ENCODE data around the gene RNF223. TPM values are rescaled to one million over a fixed set of nuclear protein-coding genes. Genes with fewer than 3 reads are reported as not detected.
A peak's percentile ranks its signal among the peaks of the same experiment; 100 is the strongest.

RNF223 gene
- total and polyA plus RNA-seq, 4 donors, result 0.54 to 2.4 (median 1.4) TPM

DNA sequence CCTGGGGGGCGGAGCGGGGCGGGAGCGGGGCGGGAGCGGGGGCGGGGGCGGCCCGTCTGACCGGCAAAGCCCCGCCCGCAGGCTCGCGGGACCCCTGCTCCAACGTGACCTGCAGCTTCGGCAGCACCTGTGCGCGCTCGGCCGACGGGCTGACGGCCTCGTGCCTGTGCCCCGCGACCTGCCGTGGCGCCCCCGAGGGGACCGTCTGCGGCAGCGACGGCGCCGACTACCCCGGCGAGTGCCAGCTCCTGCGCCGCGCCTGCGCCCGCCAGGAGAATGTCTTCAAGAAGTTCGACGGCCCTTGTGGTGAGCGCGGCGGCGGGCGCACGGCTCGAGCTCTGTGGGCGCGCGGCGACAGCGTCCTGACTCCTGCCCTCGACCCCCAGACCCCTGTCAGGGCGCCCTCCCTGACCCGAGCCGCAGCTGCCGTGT is 33.0 kb downstream of the RNF223 start:
- ATAC-seq (ENCODE audit: insufficient read depth, low FRiP score) (no peak), DNase-seq (no peak)
- peaks cover 0 to 11% (median 6%) of the 10 kb centered on the region in 5 donors for H3K4me1 ChIP-seq (ENCODE audit: control insufficient read depth in 5 of 5, insufficient read depth in 5 of 5, low read length in 5 of 5)
- peaks cover 0 to 34% (median 5%) of the 10 kb centered on the region in 4 donors for H3K36me3 ChIP-seq (ENCODE audit: control insufficient read depth in 4 of 4, insufficient read depth in 4 of 4, low read length in 4 of 4)
- 64 to 67% methylated on average over 37 to 55 of the region's 60 CpGs for WGBS, 2 donors
- H3K4me3 ChIP-seq, result no peak overlapping the region
- H3K27ac ChIP-seq (ENCODE audit: low read depth in 1 of 2, low read length in 1 of 2), result no peak overlapping the region
- peaks cover 0 to 9% (median 6%) of the 10 kb centered on the region in 3 donors for H3K27me3 ChIP-seq (ENCODE audit: control insufficient read depth in 3 of 3, insufficient read depth in 3 of 3, low read length in 2 of 3)
- TF ChIP-seq, protein P1, sequence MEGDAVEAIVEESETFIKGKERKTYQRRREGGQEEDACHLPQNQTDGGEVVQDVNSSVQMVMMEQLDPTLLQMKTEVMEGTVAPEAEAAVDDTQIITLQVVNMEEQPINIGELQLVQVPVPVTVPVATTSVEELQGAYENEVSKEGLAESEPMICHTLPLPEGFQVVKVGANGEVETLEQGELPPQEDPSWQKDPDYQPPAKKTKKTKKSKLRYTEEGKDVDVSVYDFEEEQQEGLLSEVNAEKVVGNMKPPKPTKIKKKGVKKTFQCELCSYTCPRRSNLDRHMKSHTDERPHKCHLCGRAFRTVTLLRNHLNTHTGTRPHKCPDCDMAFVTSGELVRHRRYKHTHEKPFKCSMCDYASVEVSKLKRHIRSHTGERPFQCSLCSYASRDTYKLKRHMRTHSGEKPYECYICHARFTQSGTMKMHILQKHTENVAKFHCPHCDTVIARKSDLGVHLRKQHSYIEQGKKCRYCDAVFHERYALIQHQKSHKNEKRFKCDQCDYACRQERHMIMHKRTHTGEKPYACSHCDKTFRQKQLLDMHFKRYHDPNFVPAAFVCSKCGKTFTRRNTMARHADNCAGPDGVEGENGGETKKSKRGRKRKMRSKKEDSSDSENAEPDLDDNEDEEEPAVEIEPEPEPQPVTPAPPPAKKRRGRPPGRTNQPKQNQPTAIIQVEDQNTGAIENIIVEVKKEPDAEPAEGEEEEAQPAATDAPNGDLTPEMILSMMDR (IDR thresholded peaks at IDR 0.05; ENCODE audit: control extremely low read depth, extremely low read depth), result no peak
- H3K9ac ChIP-seq (ENCODE audit: insufficient read depth in 1 of 2, low read length in 2 of 2), result no peak overlapping the region
- H3K9me3 ChIP-seq (ENCODE audit: control insufficient read depth in 4 of 4, insufficient read depth in 3 of 4, low read length in 3 of 4), result peaks cover 0 to 6% (median 0%) of the 10 kb centered on the region in 4 donors

DNA sequence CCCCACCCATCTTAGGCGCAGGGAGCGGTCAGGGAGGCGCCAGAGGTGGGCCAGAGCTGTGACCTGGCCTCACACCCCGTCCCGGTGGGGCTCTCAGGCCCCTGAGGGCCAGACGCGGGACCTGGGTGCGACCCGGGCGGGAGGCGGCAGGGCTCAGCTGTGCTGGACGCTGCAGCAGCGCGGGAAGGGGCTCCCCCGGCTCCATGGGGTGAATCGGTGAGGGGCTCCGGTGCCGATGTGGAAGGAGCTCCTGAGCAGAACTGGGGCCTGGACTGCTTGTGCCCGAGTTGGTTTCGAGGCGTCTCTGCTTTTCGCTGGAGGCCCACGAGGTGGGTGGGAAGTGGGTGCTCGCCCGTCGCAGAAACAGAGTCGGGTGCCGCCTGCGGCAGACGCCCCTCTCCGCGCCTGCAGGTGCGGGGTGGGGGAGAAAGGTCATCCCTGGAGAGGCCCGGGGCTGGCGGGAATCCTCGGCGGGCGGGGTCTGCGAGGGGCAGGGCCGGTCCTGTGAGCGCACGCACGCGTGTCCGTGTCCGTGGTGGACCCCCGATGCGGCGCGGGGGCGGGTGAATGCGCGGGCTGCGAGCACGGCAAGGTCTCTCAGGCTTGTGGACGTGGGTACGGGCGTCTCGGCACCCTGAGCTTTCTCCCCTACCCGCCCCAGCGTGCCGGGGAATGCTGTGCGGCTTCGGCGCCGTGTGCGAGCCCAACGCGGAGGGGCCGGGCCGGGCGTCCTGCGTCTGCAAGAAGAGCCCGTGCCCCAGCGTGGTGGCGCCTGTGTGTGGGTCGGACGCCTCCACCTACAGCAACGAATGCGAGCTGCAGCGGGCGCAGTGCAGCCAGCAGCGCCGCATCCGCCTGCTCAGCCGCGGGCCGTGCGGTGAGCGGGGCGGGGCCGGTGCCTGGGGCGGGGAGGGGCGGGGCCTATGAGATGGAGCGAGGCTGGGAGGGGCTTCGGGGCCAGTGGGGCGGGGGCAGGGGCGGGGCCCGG is 33.8 kb downstream of the RNF223 start:
- peaks cover 0 to 30% (median 4%) of the 10 kb centered on the region in 4 donors for H3K36me3 ChIP-seq (ENCODE audit: control insufficient read depth in 4 of 4, insufficient read depth in 4 of 4, low read length in 4 of 4)
- H3K9ac ChIP-seq (ENCODE audit: insufficient read depth in 1 of 2, low read length in 2 of 2), result no peak overlapping the region
- H3K9me3 ChIP-seq (ENCODE audit: control insufficient read depth in 4 of 4, insufficient read depth in 3 of 4, low read length in 3 of 4), result peaks cover 0 to 6% (median 0%) of the 10 kb centered on the region in 4 donors
- H3K27ac ChIP-seq (ENCODE audit: low read depth in 1 of 2, low read length in 1 of 2), result no peak overlapping the region
- H3K27me3 ChIP-seq (ENCODE audit: control insufficient read depth in 3 of 3, insufficient read depth in 3 of 3, low read length in 2 of 3), result peaks cover 0 to 9% (median 6%) of the 10 kb centered on the region in 3 donors
- WGBS, 2 donors, result 6 to 7% methylated on average over 62 to 98 of the region's 99 CpGs
- TF ChIP-seq, protein P1 (IDR thresholded peaks at IDR 0.05; ENCODE audit: control extremely low read depth, extremely low read depth), result no peak
- peaks cover 0 to 11% (median 6%) of the 10 kb centered on the region in 5 donors for H3K4me1 ChIP-seq (ENCODE audit: control insufficient read depth in 5 of 5, insufficient read depth in 5 of 5, low read length in 5 of 5)
- H3K4me3 ChIP-seq, result no peak overlapping the region
- DNase-seq, result peak; percentile 72 to 85 (median 82)
- ATAC-seq (ENCODE audit: insufficient read depth, low FRiP score), result peak; percentile 80

DNA sequence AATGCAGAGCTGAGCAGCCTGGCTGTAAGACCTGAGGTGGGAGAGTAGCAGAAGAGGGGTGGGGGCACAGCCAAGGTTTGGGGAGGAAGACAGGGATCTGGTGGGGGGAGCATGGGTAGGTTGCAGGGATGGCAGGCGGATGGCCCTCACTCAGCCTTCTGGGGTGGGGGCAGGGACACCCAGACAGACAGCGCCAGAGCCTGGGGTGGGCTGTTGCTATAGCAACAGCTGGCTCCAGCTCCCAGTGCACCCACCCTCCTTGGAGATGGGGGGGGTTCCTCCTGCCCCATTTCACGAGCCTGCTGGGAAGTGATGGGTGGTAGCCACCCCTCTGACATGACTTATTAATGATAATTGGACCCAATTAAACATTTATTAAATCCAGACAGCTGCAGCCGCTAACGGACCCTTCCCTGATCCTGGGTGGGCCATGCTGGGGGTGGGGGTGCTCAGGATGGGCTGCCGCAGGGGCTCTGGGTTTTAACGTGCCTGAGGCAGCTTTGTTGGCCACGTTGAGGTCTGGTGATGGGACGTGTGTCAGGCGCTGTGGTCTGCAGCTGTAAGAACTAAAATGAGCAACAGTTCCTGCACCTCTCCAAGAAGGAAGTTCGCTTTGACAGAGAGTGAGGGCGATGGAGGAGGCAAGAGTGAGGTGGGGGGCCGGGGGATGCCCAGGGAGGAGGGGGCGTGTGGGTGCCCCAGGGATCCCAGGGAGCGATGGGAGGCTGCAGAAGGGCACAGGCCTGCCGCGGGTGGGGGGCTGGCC is 34.8 kb downstream of the RNF223 start:
- Histone ChIP-seq H3K4me3 (no peak overlapping the region), H3K4me1 (ENCODE audit: control insufficient read depth in 5 of 5, insufficient read depth in 5 of 5, low read length in 5 of 5) (peaks cover 0 to 13% (median 6%) of the 10 kb centered on the region in 5 donors), H3K27ac (ENCODE audit: low read depth in 1 of 2, low read length in 1 of 2) (no peak overlapping the region), H3K9ac (ENCODE audit: insufficient read depth in 1 of 2, low read length in 2 of 2) (no peak overlapping the region), H3K27me3 (ENCODE audit: control insufficient read depth in 3 of 3, insufficient read depth in 3 of 3, low read length in 2 of 3) (peaks cover 0 to 9% (median 6%) of the 10 kb centered on the region in 3 donors), H3K36me3 (ENCODE audit: control insufficient read depth in 4 of 4, insufficient read depth in 4 of 4, low read length in 4 of 4) (peaks cover 0 to 21% (median 3%) of the 10 kb centered on the region in 4 donors), H3K9me3 (ENCODE audit: control insufficient read depth in 4 of 4, insufficient read depth in 3 of 4, low read length in 3 of 4) (peaks cover 0 to 6% (median 0%) of the 10 kb centered on the region in 4 donors)
- TF ChIP-seq, protein P1 (IDR thresholded peaks at IDR 0.05; ENCODE audit: control extremely low read depth, extremely low read depth), result no peak
- ATAC-seq (ENCODE audit: insufficient read depth, low FRiP score) (no peak), DNase-seq (no peak)
- 26 to 49% methylated on average over 17 of the region's 17 CpGs for WGBS, 2 donors
